GM23248 (cell line): Measurements from ENCODE around the gene TCHH. TPM values are rescaled to one million over a fixed set of nuclear protein-coding genes. Genes with fewer than 3 reads are reported as not detected.
"Not testable (repeated sequence)": the region's sequence is repeated elsewhere in the genome, so short reads cannot be mapped to it uniquely, and the experiment has no call there.

Source experiments
- DNase-seq: peaks from one replicate; pipeline ENCODE4 v3.0.0-alpha.2; 2015
- H2AFZ ChIP-seq: fragments of 200-600 bp; sonication (generic); 2 replicates; pipeline ENCODE4 v1.6.1; 2016; ENCODE audit warnings: antibody characterized with exemption
- H3F3A ChIP-seq: fragments of 200-600 bp; sonication (generic); 2 replicates; pipeline ENCODE4 v1.6.1; 2016; ENCODE audit warnings: mild to moderate bottlenecking, antibody characterized with exemption, mixed run types; ENCODE audit not compliant: insufficient read depth
- H3K27ac ChIP-seq: fragments of 200-600 bp; sonication (generic); 2 replicates; pipeline ENCODE4 v1.5.1; 2016; ENCODE audit warnings: mild to moderate bottlenecking
- H3K27me3 ChIP-seq: fragments of 200-600 bp; sonication (generic); replicated peaks from 2 replicates; pipeline ENCODE4 v1.6.1; 2016; ENCODE audit warnings: mild to moderate bottlenecking; ENCODE audit not compliant: insufficient read depth
- H3K36me3 ChIP-seq: fragments of 200-600 bp; sonication (generic); 2 replicates; pipeline ENCODE4 v1.6.1; 2016; ENCODE audit warnings: low read depth, mild to moderate bottlenecking
- H3K4me1 ChIP-seq: fragments of 200-600 bp; sonication (generic); 2 replicates; pipeline ENCODE4 v1.6.1; 2016; ENCODE audit warnings: mild to moderate bottlenecking; ENCODE audit not compliant: insufficient read depth
- H3K4me2 ChIP-seq: fragments of 200-600 bp; sonication (generic); one replicate; pipeline ENCODE4 v1.6.1; 2016; ENCODE audit warnings: mild to moderate bottlenecking; ENCODE audit not compliant: unreplicated experiment
- H3K4me3 ChIP-seq: fragments of 200-600 bp; sonication (generic); 2 replicates; pipeline ENCODE4 v1.5.1; 2016; ENCODE audit warnings: mild to moderate bottlenecking
- H3K79me2 ChIP-seq: fragments of 200-600 bp; sonication (generic); 2 replicates; pipeline ENCODE4 v1.6.1; 2016; ENCODE audit warnings: mild to moderate bottlenecking; ENCODE audit not compliant: insufficient read depth
- H3K9ac ChIP-seq: fragments of 200-600 bp; sonication (generic); 2 replicates; pipeline ENCODE4 v1.6.1; 2016; ENCODE audit warnings: mild to moderate bottlenecking
- H3K9me2 ChIP-seq: fragments of 200-600 bp; sonication (generic); 2 replicates; pipeline ENCODE4 v1.6.1; 2016; ENCODE audit warnings: mixed run types, mild to moderate bottlenecking, moderate library complexity; ENCODE audit not compliant: insufficient read depth
- H3K9me3 ChIP-seq: fragments of 200-600 bp; sonication (generic); one replicate; pipeline ENCODE4 v1.6.1; 2017; ENCODE audit warnings: low read depth
- H4K20me1 ChIP-seq: fragments of 200-600 bp; sonication (generic); 2 replicates; pipeline ENCODE4 v1.6.0; 2016; ENCODE audit not compliant: insufficient read depth
- EZH2 ChIP-seq: fragments of 200-600 bp; sonication (generic); IDR thresholded peaks from 2 replicates; pipeline ENCODE4 v1.6.1; 2018; ENCODE audit warnings: antibody characterized with exemption, mild to moderate bottlenecking; ENCODE audit not compliant: insufficient read depth, poor library complexity, severe bottlenecking
- EZH2phosphoT487 ChIP-seq: fragments of 200-600 bp; sonication (generic); IDR thresholded peaks from 2 replicates; pipeline ENCODE4 v1.6.1; 2018; ENCODE audit warnings: antibody characterized with exemption, moderate library complexity, mild to moderate bottlenecking, low read depth; ENCODE audit not compliant: insufficient read depth
- WGBS, 2 experiments: methylation state at CpG; one replicate each; pipeline ENCODE4 v1.1.6; 2015 to 2017; ENCODE audit warnings: low lambda C conversion rate in 2 of 2, low coverage in 1 of 2; ENCODE audit errors: missing lambda C conversion rate in 2 of 2; 5-methylcytosine and 5-hydroxymethylcytosine counted together
- in situ Hi-C: fragments of 300-500 bp; cut with MboI; formaldehyde crosslinking; loops from 2 replicates; pipeline ENCODE4 v1.15.0; 2020
- polyA plus RNA-seq: library from polyadenylated mRNA; unstranded; fragments of >200 nt; fragmentation: Nextera tagmentation; extraction: Ambion mirVana; gene quantifications from 2 replicates; pipeline ENCODE4 v1.2.1, GENCODE V29; 2016
- total RNA-seq: library from RNA; depleted of rRNA; stranded (reverse); fragments of >200 nt; shearing (Covaris generic); gene quantifications from 2 replicates; pipeline ENCODE4 v1.2.3, GENCODE V29; 2014

TCHH gene
- total and polyA plus RNA-seq, 2 experiments from 2014 or later, result 0.08 to 0.22 TPM

- Histone ChIP-seq H3F3A (peaks cover 7% of the 10 kb centered on the region; the same call in 1 of the 2 replicates), H3K27me3 (no peaks in the 10 kb centered on the region; the same call in 1 of the 2 replicates), H3K4me3 (no peak overlapping the region), H3K4me1 (peaks cover 18% of the 10 kb centered on the region), H3K36me3 (no peaks in the 10 kb centered on the region), H3K9me2 (no peaks in the 10 kb centered on the region), H2AFZ (no peak overlapping the region), H3K9me3 (no peaks in the 10 kb centered on the region), H3K27ac (no peak overlapping the region), H3K9ac (no peak overlapping the region), H4K20me1 (no peaks in the 10 kb centered on the region), H3K79me2 (no peaks in the 10 kb centered on the region), H3K4me2 (no peak overlapping the region)
- TF ChIP-seq EZH2phosphoT487 (no peak), EZH2 (no peak)
- in situ Hi-C loops, result no loop called here
- no peak for DNase-seq
- WGBS, 2 experiments, result 71 to 81% methylated on average over 3 of the region's 3 CpGs
These were observed 32.8 kb upstream of the TCHH start for GRCh38 chr1:152148051-152148450.

GRCh38 chr1:152145769-152146168 lies 30.5 kb upstream of the TCHH start:
- H3K4me2 ChIP-seq, result no peak overlapping the region
- in situ Hi-C loops, result no loop called here
- TF ChIP-seq EZH2phosphoT487, result no peak
- no peak for TF ChIP-seq EZH2

GRCh38 chr1:152144674-152145183 lies 29.5 kb upstream of the TCHH start:
- DNase-seq, H3F3A ChIP-seq, H3K9me2 ChIP-seq, H3K79me2 ChIP-seq, H3K4me2 ChIP-seq, H3K27me3 ChIP-seq, H3K27ac ChIP-seq, H3K36me3 ChIP-seq, in situ Hi-C loops, H3K4me3 ChIP-seq, H4K20me1 ChIP-seq, H3K9ac ChIP-seq, H3K9me3 ChIP-seq, H2AFZ ChIP-seq: not testable (repeated sequence)
- 83 to 88% methylated on average over 6 to 15 of the region's 25 CpGs for WGBS, 2 experiments
- peaks cover 15% of the 10 kb centered on the region for H3K4me1 ChIP-seq

More at GRCh38 chr1:152145769-152146168, 30.5 kb upstream of the TCHH start:
- Histone ChIP-seq H3K36me3 (no peaks in the 10 kb centered on the region), H3K9me2 (no peaks in the 10 kb centered on the region), H3K27me3 (no peaks in the 10 kb centered on the region; the same call in 1 of the 2 replicates), H3K9me3 (no peaks in the 10 kb centered on the region), H3K79me2 (no peaks in the 10 kb centered on the region), H3K27ac (no peak overlapping the region), H2AFZ (no peak overlapping the region), H3K9ac (no peak overlapping the region), H4K20me1 (no peaks in the 10 kb centered on the region), H3K4me3 (no peak overlapping the region), H3F3A (peaks cover 9% of the 10 kb centered on the region; the same call in 1 of the 2 replicates), H3K4me1 (peaks cover 15% of the 10 kb centered on the region)
- 80 to 82% methylated on average over 4 of the region's 4 CpGs for WGBS, 2 experiments
- DNase-seq, result no peak

GRCh38 chr1:152143150-152143887 lies 28.1 kb upstream of the TCHH start:
- Histone ChIP-seq H4K20me1 (no peaks in the 10 kb centered on the region), H3F3A (peaks cover 9% of the 10 kb centered on the region; the same call in 1 of the 2 replicates), H3K36me3 (no peaks in the 10 kb centered on the region), H3K4me2 (no peak overlapping the region), H3K9me2 (no peaks in the 10 kb centered on the region), H3K79me2 (no peaks in the 10 kb centered on the region), H3K9me3 (no peaks in the 10 kb centered on the region), H2AFZ (no peak overlapping the region), H3K27me3 (peaks cover 13% of the 10 kb centered on the region), H3K4me3 (no peak overlapping the region), H3K4me1 (peaks cover 15% of the 10 kb centered on the region), H3K9ac (no peak overlapping the region), H3K27ac (no peak overlapping the region)
- in situ Hi-C loops, result no loop called here
- WGBS, 2 experiments, result 13 to 17% methylated on average over 2 of the region's 2 CpGs
- TF ChIP-seq EZH2phosphoT487 (no peak), EZH2 (no peak)
- peak; percentile 42 for DNase-seq
